Stimulated activated effector memory CD8-positive, alpha-beta T cell treated with anti-CD3 and anti-CD28 coated beads, Interleukin-12 subunit alpha, Interleukin-12 subunit beta, amount 100 ng/mL, for 72 hours (primary cell): ENCODE data around the gene TTN.

Experiments used
- ATAC-seq: fragments of 150-1000 bp; cut with Tn5 transposase; 2 replicates; pipeline ENCODE4 v1.10.0; 2021
- DNase-seq, 2 donors: peaks; one replicate each; pipeline ENCODE4 v3.0.0; 2021 to 2022; ENCODE audit warnings: low spot score in 2 of 2
- H3K27ac Mint-ChIP-seq: one replicate; pipeline ENCODE4 v1.8.0; 2022; ENCODE audit warnings: mild to moderate bottlenecking, mixed read lengths
- H3K36me3 Mint-ChIP-seq: one replicate; pipeline ENCODE4 v1.8.0; 2022; ENCODE audit warnings: mild to moderate bottlenecking, mixed read lengths
- H3K4me1 Mint-ChIP-seq: one replicate; pipeline ENCODE4 v1.8.0; 2022; ENCODE audit warnings: mixed read lengths
- H3K4me3 Mint-ChIP-seq: one replicate; pipeline ENCODE4 v1.8.0; 2022; ENCODE audit warnings: mild to moderate bottlenecking, mixed read lengths
- H3K9me3 Mint-ChIP-seq: one replicate; pipeline ENCODE4 v1.8.0; 2022; ENCODE audit warnings: mixed read lengths

TTN gene

DNA sequence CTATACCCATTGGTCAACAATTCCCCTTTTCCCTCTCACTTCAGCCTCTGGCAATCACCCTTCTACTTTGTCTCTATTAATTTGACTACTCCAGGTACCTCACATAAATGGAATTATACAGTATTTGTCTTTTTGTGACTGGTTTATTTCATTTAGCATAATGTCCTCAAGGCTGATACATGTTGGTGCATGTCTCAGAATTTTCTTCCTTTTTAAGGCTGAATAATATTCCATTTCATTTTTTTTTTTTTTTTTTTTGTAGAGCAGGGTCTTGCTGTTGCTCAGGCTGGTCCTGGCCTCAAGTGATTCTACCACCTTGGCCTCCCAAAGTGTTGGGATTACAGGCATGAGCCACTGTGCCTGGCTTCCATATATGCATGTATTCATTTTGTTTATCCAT is 330.7 kb downstream of the TTN start:
- peaks cover 20% of the 10 kb centered on the region for H3K4me1 Mint-ChIP-seq
- ATAC-seq (no peak), DNase-seq (no peak)
- peaks cover 12% of the 10 kb centered on the region for H3K36me3 Mint-ChIP-seq
- H3K4me3 Mint-ChIP-seq = no peak overlapping the region
- no peak overlapping the region for H3K27ac Mint-ChIP-seq
- H3K9me3 Mint-ChIP-seq = no peaks in the 10 kb centered on the region
